GM21723 (cell line): Measurements from ENCODE around the gene EMC1.
"Not testable (repeated sequence)": the region's sequence is repeated elsewhere in the genome, so short reads cannot be mapped to it uniquely, and the experiment has no call there.

Experiments used
- ATAC-seq: cut with Tn5 transposase; IDR thresholded peaks from one replicate; pipeline ENCODE4 v1.9.1; 2021; ENCODE audit warnings: mild to moderate bottlenecking, moderate library complexity; ENCODE audit not compliant: unreplicated experiment

The EMC1 gene

DNA sequence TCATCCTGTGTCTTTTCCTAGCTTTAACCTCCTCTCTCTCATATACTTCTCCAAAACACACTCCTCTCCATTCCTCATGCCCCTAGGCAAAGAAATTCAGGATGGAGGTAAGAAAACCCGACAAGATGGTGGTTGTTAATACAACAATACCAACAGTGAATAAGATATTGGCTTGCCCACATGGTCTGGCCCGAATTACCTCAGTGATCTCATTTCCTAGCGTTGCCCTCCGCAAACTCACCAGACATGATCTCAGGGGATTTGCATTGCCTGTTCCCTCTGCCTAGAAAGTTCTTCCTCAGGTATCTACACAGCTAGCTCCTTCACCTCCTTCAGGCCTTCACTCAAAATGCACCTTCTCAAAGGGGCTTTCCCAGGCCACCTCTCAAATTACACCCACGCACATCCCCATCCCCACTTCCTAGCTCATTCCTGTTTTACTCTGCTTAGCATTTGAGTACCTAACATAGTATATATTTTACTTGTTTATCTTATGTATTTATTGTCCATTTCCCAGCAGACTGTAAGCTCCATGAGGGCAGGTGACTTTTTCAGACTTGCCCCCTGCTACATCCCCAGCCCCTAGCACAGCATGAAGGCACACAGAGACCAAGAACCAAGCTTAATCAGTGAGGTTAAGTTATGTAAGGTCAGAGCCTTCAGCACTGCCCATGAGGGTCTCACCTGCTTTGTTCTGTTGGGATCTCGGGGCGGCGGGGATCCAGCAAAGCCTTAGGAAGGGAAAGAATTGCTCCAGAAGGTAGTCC is 31.1 kb downstream of the EMC1 start:
- no peak for ATAC-seq

GRCh38 chr1:19219451-19219850 is 31.9 kb downstream of the EMC1 start:
- ATAC-seq: no peak

- not testable (repeated sequence) for ATAC-seq
Measured at GRCh38 chr1:19216585-19216984, 34.7 kb downstream of the EMC1 start.

GRCh38 chr1:19213580-19213979 is 37.7 kb downstream of the EMC1 start:
- no peak for ATAC-seq

- no peak for ATAC-seq
Measured at GRCh38 chr1:19212167-19212566, 39.2 kb downstream of the EMC1 start.

GRCh38 chr1:19210772-19211549 is 40.4 kb downstream of the EMC1 start:
- ATAC-seq: no peak

- ATAC-seq: peak; percentile 80
Measured at GRCh38 chr1:19209990-19210771, 41.1 kb downstream of the EMC1 start, which contains the start of gene UBR4. Gene UBR4, minus strand, starts transcription at chr1:19210266. Its CDS starts 18 bp downstream, at chr1:19210248.

DNA sequence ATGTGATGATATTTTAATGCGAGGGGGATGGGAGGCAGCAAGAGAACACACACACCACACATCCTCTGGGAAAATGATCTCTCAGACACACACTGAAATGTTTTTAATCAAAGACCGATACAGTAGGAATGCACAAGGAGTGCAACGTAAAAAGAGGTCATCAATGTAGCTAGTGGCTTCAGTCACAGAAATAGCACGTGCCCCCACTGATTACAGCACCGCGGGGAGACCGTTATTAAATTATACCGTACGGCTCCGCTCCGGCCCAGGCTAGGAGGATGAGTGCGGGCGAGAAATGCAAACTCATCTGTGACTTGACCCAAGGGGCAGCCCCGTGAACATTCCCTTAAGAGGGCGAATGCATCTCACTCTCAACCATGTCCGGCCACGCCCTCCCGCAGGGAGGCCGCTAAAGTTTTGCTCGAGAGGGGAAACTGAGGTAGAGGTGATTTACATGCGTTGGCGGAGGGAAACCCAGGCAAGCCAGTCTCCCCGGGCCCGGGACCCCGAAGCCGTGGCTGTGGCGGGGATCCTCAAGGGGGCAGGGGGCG is 41.8 kb downstream of the EMC1 start:
- peak; percentile 68 for ATAC-seq

DNA sequence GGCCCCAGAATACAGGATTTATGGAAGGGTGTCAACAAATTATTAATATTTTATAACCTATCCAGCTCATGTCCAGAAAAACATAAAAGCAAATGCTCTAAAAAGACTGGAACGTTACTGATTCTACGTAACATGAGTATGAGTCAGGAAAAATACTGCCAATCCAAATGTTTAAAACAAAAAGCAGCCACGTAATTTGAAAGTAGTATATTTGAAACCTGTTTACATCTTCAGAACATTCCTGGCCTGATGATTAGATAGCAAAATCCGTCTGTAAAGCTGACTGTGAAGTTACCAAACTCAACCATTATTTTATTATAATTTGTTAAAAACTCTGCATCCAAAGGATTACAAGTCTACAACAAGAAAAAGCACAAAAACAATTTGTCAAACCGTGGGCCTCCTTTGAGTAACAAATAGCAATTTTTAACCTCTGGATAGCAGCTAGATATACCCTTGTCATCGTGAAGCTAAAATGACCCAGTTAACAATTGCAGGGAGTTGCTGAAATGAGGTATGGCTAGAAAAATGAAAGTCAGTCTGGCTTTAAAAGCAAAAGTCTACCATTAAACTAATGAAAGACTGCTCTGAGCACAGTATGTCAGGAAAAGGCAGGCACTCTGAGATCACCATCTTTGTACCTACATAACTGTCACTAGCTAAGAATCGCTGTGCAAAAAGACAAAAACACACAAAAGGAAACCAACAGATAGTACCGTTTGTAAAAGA is 42.5 kb downstream of the EMC1 start:
- ATAC-seq: no peak

DNA sequence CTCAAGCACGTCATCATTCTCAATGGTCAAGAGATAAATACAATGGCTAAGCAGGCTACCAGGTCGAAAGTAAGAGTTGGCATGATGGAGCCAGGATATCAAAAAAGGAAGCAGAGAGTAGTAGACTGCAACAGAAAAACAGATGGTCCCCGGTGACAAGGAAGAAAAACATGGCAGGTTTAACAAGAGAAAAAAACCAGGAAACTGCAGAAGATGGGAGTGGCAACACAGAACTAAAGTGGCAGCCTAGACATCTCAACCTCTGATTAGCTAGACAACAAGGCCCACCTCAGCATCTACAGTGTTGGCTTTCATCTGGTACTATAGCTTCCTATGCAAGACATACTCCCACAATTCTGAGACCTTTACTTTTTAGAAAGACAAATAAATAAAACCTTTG is 44.4 kb downstream of the EMC1 start:
- ATAC-seq: no peak

DNA sequence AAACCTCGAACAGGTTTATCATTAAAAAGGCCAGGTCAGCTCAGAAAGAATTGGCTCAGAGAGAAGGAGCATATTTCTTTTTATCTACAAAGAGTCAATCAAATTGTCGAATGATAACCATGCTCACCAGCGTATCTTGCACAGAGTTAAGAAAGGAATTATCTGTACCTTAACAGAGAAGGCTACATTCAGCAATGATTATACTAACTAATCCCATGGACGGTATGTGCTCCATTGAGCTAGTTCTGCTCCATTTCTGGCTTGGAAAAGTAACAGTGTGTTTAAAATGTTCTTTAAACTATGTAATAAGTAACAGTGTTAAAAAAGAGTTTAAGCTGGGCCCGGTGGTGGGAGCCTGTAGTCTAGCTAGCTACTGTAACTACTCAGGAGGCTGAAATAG is 45.5 kb downstream of the EMC1 start:
- no peak for ATAC-seq

GRCh38 chr1:19205403-19205802 is 45.9 kb downstream of the EMC1 start:
- no peak for ATAC-seq

- no peak for ATAC-seq
Measured at GRCh38 chr1:19204446-19205266, 46.7 kb downstream of the EMC1 start.

DNA sequence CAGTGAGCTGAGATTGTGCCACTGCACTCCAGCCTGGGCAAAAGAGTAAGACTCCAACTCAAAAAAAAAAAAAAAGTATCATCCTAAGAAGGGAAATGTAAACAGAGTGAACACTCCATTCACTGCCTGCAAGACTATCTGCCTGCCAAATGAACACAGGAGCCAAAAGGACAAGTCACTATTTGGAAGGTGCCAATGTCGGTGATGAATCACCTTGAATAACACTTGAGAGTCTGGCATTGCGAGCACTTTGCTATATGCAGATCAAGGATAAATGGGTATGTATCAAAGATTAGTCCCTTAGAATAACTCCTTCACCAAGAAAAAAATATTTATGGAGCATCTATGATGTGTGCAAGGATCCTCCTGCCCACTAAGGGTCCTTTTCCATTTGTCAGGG is 47.9 kb downstream of the EMC1 start:
- ATAC-seq: no peak

- no peak for ATAC-seq
Measured at GRCh38 chr1:19202396-19202795, 48.9 kb downstream of the EMC1 start.

DNA sequence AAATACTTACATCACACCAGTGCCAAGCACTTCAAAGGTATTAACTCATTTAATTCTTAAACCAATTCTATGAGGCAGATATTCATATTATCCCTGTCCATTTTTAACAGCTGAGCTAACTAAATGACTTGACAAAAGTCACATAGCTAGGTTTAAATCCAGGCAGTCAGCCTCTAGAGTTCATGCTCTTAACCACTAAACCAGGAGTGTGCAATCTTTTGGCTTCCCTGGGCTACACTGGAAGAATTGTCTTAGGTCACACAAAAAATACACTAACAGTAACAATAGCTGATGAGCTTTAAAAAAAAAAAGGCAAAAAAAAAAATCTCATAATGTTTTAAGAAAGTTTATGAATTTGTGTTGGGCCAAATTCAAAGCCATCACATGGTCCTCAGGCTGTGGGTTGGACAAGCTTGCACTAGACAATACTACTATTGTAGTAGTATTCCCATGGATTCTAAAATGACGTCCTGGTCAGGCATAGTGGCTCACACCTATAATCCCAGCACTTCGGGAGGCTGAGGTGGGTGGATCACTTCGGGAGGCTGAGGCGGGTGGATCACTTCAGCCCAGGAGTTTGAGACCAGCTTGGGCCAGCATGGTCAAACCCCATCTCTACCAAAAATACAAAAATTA is 51.2 kb downstream of the EMC1 start:
- no peak for ATAC-seq

- ATAC-seq: no peak
Measured at GRCh38 chr1:19199329-19199968, 51.9 kb downstream of the EMC1 start.

DNA sequence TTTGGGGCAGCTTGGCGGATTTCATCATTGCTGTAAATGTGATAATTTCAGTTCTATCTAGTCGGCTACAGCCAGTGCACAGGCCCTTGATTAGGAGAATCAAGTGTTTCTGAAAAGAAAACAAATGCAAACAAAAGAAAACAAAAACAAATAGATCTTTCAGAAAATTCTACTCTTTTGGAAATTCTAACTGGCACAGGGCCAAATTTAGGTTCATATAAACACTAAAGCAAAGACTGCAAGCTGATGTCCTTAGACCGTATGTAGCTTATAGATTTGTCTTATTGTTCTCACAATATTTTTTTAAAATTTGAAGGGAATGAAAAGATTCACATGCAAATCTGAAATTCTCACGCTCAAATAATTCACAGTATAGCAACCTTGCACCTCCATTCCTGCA is 52.5 kb downstream of the EMC1 start:
- no peak for ATAC-seq

GRCh38 chr1:19197845-19198244 is 53.5 kb downstream of the EMC1 start:
- ATAC-seq: no peak
